ENCODE results near the gene INPP4B. TPM values are rescaled to one million over a fixed set of nuclear protein-coding genes. Genes with fewer than 3 reads are reported as not detected.

INPP4B gene
- polyA plus RNA-seq, 1 of the 3 experiments (the other 2 are of a cell fraction), result 0.08 TPM

- H3K4me2 ChIP-seq, result no peak overlapping the region
- H3K9ac ChIP-seq, result no peak overlapping the region
- no peaks in the 10 kb centered on the region for H3K27me3 ChIP-seq (ENCODE audit: insufficient read depth)
- H3K4me3 ChIP-seq (ENCODE audit: low read depth in 2 of 2, low read length in 1 of 2), result no peak overlapping the region
- H3K27ac ChIP-seq (ENCODE audit: low read depth in 2 of 2, low read length in 1 of 2), result no peak overlapping the region
- H2AFZ ChIP-seq (ENCODE audit: low read depth), result no peak overlapping the region
- ChIA-PET POLR2A (no interaction called here), CTCF (no interaction called here)
- H3K9me2 ChIP-seq, result no peaks in the 10 kb centered on the region
- no peaks in the 10 kb centered on the region for H3K36me3 ChIP-seq (replicated peaks in 1 of 2; ENCODE audit: control insufficient read depth in 1 of 2, insufficient read depth in 2 of 2, low read length in 1 of 2)
- H4K20me1 ChIP-seq (ENCODE audit: insufficient read depth), result no peaks in the 10 kb centered on the region
- TF ChIP-seq MXI1 (IDR thresholded peaks at IDR 0.05; ENCODE audit: low read depth, low read length), result no peak
- TF ChIP-seq NFIC (IDR thresholded peaks at IDR 0.05; ENCODE audit: borderline replicate concordance), result no peak
- no peak for TF ChIP-seq SIN3A (IDR thresholded peaks at IDR 0.05; ENCODE audit: borderline replicate concordance, low read depth, low read length)
- TF ChIP-seq IRF3 (IDR thresholded peaks at IDR 0.05; ENCODE audit: low read depth, low read length), result no peak
- TF ChIP-seq RAD21 (IDR thresholded peaks at IDR 0.05; ENCODE audit: low read length), result no peak
- no peak for TF ChIP-seq POLR2AphosphoS5 (IDR thresholded peaks at IDR 0.05; ENCODE audit: low read depth, low read length)
- TF ChIP-seq EZH2phosphoT487 (IDR thresholded peaks at IDR 0.05; ENCODE audit: borderline replicate concordance, low read depth), result no peak
- no peak for TF ChIP-seq MEF2A (IDR thresholded peaks at IDR 0.05; ENCODE audit: borderline replicate concordance, low read depth)
- no peak for TF ChIP-seq TEAD4 (IDR thresholded peaks at IDR 0.05; ENCODE audit: borderline replicate concordance, insufficient read depth)
- no peak for TF ChIP-seq FOXJ3 (CRISPR knock-in tag; IDR thresholded peaks at IDR 0.05)
- no peak for TF ChIP-seq GATA2 (CRISPR knock-in tag; IDR thresholded peaks at IDR 0.05)
- no peak for TF ChIP-seq REST (IDR thresholded peaks at IDR 0.05; ENCODE audit: low read depth, low read length)
- no peak for TF ChIP-seq TCF12 (IDR thresholded peaks at IDR 0.05)
- TF ChIP-seq NRF1 (IDR thresholded peaks at IDR 0.05; ENCODE audit: low read depth, low read length), result no peak
- TF ChIP-seq USF2 (IDR thresholded peaks at IDR 0.05; ENCODE audit: borderline replicate concordance, low read depth, low read length), result no peak
- TF ChIP-seq FOXM1 (IDR thresholded peaks at IDR 0.05; ENCODE audit: low read depth), result no peak
- no peaks in the 10 kb centered on the region; a peak in 1 of 4 replicates for H3K4me1 ChIP-seq (ENCODE audit: control insufficient read depth in 1 of 2, insufficient read depth in 2 of 2, low read depth in 1 of 2, low read length in 1 of 2)
- H3F3A ChIP-seq (replicated peaks; ENCODE audit: insufficient read depth), result no peaks in the 10 kb centered on the region
- no peak for DNase-seq
- no peaks in the 10 kb centered on the region for H3K9me3 ChIP-seq
- WGBS (ENCODE audit: low lambda C conversion rate), result 82% methylated on average over 1 of the region's 1 CpG
- H3K79me2 ChIP-seq (ENCODE audit: insufficient read depth), result no peaks in the 10 kb centered on the region
Observed at GRCh38 chr4:142544039-142544438, 302.1 kb downstream of the INPP4B start.
